MCF 10A (cell line): ENCODE data around the gene ZAR1L. TPM values are rescaled to one million over a fixed set of nuclear protein-coding genes. Genes with fewer than 3 reads are reported as not detected.

Experiments
- BruUV-seq: library from RNA; stranded (reverse); fragments of 400-500 nt; replicated peaks from 2 replicates; lab custom pipeline; 2021; lab: Mats Ljungman, UMichigan
- CTCF ChIA-PET: fragments of 300-600 bp; sonication (Branson Sonifier 250); formaldehyde crosslinking; extraction: SDS; loops from one replicate; lab custom pipeline; 2021; ENCODE audit warnings: antibody characterized with exemption, inconsistent platforms; lab: Yijun Ruan, JAX
- POLR2A ChIA-PET: fragments of 300-600, 350-650 bp; sonication (Branson Sonifier 250); formaldehyde crosslinking; extraction: SDS; loops from one replicate; lab custom pipeline; 2020; ENCODE audit warnings: antibody characterized with exemption, inconsistent platforms; lab: Yijun Ruan, JAX
- DNase-seq: peaks from one replicate; pipeline ENCODE4 v3.0.0-alpha.2; 2018; ENCODE audit not compliant: unreplicated experiment
- H3K27ac Mint-ChIP-seq: one replicate; pipeline ENCODE4 v1.8.0; 2022; ENCODE audit warnings: mild to moderate bottlenecking, low read depth, mixed read lengths; ENCODE audit not compliant: unreplicated experiment
- H3K27me3 Mint-ChIP-seq: one replicate; pipeline ENCODE4 v1.8.0; 2022; ENCODE audit warnings: mixed read lengths; ENCODE audit not compliant: insufficient read depth, unreplicated experiment
- H3K36me3 Mint-ChIP-seq: one replicate; pipeline ENCODE4 v1.8.0; 2022; ENCODE audit warnings: mild to moderate bottlenecking, moderate library complexity, mixed read lengths; ENCODE audit not compliant: insufficient read depth, unreplicated experiment
- H3K4me1 Mint-ChIP-seq: one replicate; pipeline ENCODE4 v1.8.0; 2022; ENCODE audit warnings: mixed read lengths; ENCODE audit not compliant: insufficient read depth, unreplicated experiment
- H3K4me3 Mint-ChIP-seq: one replicate; pipeline ENCODE4 v1.8.0; 2022; ENCODE audit warnings: mild to moderate bottlenecking, moderate library complexity, mixed read lengths; ENCODE audit not compliant: unreplicated experiment
- H3K9me3 Mint-ChIP-seq: one replicate; pipeline ENCODE4 v1.8.0; 2022; ENCODE audit warnings: mixed read lengths; ENCODE audit not compliant: unreplicated experiment
- CTCF ChIP-seq: fragments of 200-600 bp; IDR thresholded peaks from one replicate; pipeline ENCODE4 v1.8.0; 2022; ENCODE audit warnings: antibody characterized with exemption, mild to moderate bottlenecking; ENCODE audit not compliant: unreplicated experiment
- intact Hi-C: fragments of 100-400 bp; cut with micrococcal nuclease; formaldehyde crosslinking; loops from 2 replicates; pipeline ENCODE4 v1.14.1; 2022
- total RNA-seq: library from RNA; stranded (reverse); gene quantifications from 2 replicates; pipeline ENCODE4 v1.2.3, GENCODE V29; 2022

ZAR1L gene
- total RNA-seq, 1 experiment from 2014 or later = not detected

GRCh38 chr13:32310134-32310706, 4.9 kb downstream of the ZAR1L start:
- TF ChIP-seq CTCF = peak; percentile 54
- no peak overlapping the region for H3K4me3 Mint-ChIP-seq
- H3K27ac Mint-ChIP-seq = no peak overlapping the region
- ChIA-PET POLR2A (no interaction called here), CTCF (interaction anchor here (0.6 to 3.0 kb wide), 4 partner anchors 56 to 400 kb away, joined by 3 to 9 read pairs (median 6); no protein-coding TSS in a partner anchor)
- intact Hi-C loops = loop anchor here (1.0 to 2.0 kb wide), 5 partner anchors 64 to 397 kb away; no protein-coding TSS in a partner anchor
- no peaks in the 10 kb centered on the region for H3K36me3 Mint-ChIP-seq
- peak; percentile 72 for DNase-seq
- H3K27me3 Mint-ChIP-seq = no peaks in the 10 kb centered on the region
- no TSS peak for BruUV-seq
- no peaks in the 10 kb centered on the region for H3K4me1 Mint-ChIP-seq
- no peaks in the 10 kb centered on the region for H3K9me3 Mint-ChIP-seq

- H3K27me3 Mint-ChIP-seq = no peaks in the 10 kb centered on the region
- H3K27ac Mint-ChIP-seq = no peak overlapping the region
- TF ChIP-seq CTCF = no peak
- no peaks in the 10 kb centered on the region for H3K36me3 Mint-ChIP-seq
- BruUV-seq = no TSS peak
- POLR2A ChIA-PET = no interaction called here
- H3K4me3 Mint-ChIP-seq = no peak overlapping the region
- DNase-seq = no peak
- no peaks in the 10 kb centered on the region for H3K4me1 Mint-ChIP-seq
- CTCF ChIA-PET = interaction anchor here (0.6 to 1.4 kb wide), 13 partner anchors 9 to 401 kb away, joined by 3 to 21 read pairs (median 4); no protein-coding TSS in a partner anchor
- H3K9me3 Mint-ChIP-seq = no peaks in the 10 kb centered on the region
- intact Hi-C loops = loop anchor here (1.0 to 2.0 kb wide), 5 partner anchors 63 to 397 kb away; no protein-coding TSS in a partner anchor
Observed at GRCh38 chr13:32309312-32310133, 5.6 kb downstream of the ZAR1L start.

GRCh38 chr13:32305646-32306045, 9.5 kb downstream of the ZAR1L start:
- ChIA-PET CTCF (interaction anchor here (0.7 to 3.6 kb wide), 6 partner anchors 12 to 369 kb away, joined by 3 to 19 read pairs (median 3); no protein-coding TSS in a partner anchor), POLR2A (interaction anchor here (0.7 kb wide), 1 partner anchor 15 kb away, joined by 3 read pairs; no protein-coding TSS in a partner anchor)
- Mint-ChIP-seq H3K27ac (no peak overlapping the region), H3K9me3 (no peaks in the 10 kb centered on the region), H3K36me3 (no peaks in the 10 kb centered on the region), H3K4me3 (no peak overlapping the region), H3K4me1 (no peaks in the 10 kb centered on the region), H3K27me3 (no peaks in the 10 kb centered on the region)
- no TSS peak for BruUV-seq
- DNase-seq = no peak
- TF ChIP-seq CTCF = no peak
- intact Hi-C loops = no loop called here

GRCh38 chr13:32302461-32302860, 12.7 kb downstream of the ZAR1L start:
- DNase-seq = no peak

More at GRCh38 chr13:32302461-32302860, 12.7 kb downstream of the ZAR1L start:
- no TSS peak for BruUV-seq
- H3K4me1 Mint-ChIP-seq = no peaks in the 10 kb centered on the region
- no peak overlapping the region for H3K27ac Mint-ChIP-seq
- ChIA-PET CTCF (interaction anchor here (0.9 to 1.3 kb wide), 4 partner anchors 34 to 393 kb away, joined by 3 to 4 read pairs (median 3); no protein-coding TSS in a partner anchor), POLR2A (interaction anchor here (1.9 kb wide), 1 partner anchor 48 kb away, joined by 5 read pairs; no protein-coding TSS in a partner anchor)
- intact Hi-C loops = no loop called here
- TF ChIP-seq CTCF = no peak
- H3K27me3 Mint-ChIP-seq = no peaks in the 10 kb centered on the region
- no peaks in the 10 kb centered on the region for H3K36me3 Mint-ChIP-seq
- no peak overlapping the region for H3K4me3 Mint-ChIP-seq
- H3K9me3 Mint-ChIP-seq = no peaks in the 10 kb centered on the region
